Activated CD8-positive, alpha-beta T cell treated with anti-CD3 and anti-CD28 coated beads for 36 hours (primary cell): ENCODE results near the gene ETNK2. TPM values are rescaled to one million over a fixed set of nuclear protein-coding genes. Genes with fewer than 3 reads are reported as not detected.
A peak's percentile ranks its signal among the peaks of the same experiment; 100 is the strongest.

Source experiments
- ATAC-seq: fragments of 200-7000 bp; cut with Tn5 transposase; one replicate; pipeline ENCODE4 v1.10.0; 2021; ENCODE audit warnings: mild to moderate bottlenecking, moderate library complexity
- CTCF ChIA-PET: fragments of 350-600 bp; sonication (Branson Sonifier 250); formaldehyde crosslinking; loops from one replicate; lab custom pipeline; 2021; ENCODE audit warnings: antibody characterized with exemption; lab: Charles Lee
- POLR2A ChIA-PET: fragments of 350-600 bp; sonication (Branson Sonifier 250); formaldehyde crosslinking; loops from one replicate; lab custom pipeline; 2021; ENCODE audit warnings: antibody characterized with exemption; lab: Charles Lee
- DNase-seq: peaks from one replicate; pipeline ENCODE4 v3.0.0-alpha.2; 2020
- H3K27ac Mint-ChIP-seq: one replicate; pipeline ENCODE4 v1.8.0; 2021; ENCODE audit warnings: mild to moderate bottlenecking, mixed read lengths
- H3K27me3 Mint-ChIP-seq: one replicate; pipeline ENCODE4 v1.8.0; 2021; ENCODE audit warnings: mixed read lengths
- H3K36me3 Mint-ChIP-seq: one replicate; pipeline ENCODE4 v1.8.0; 2021; ENCODE audit warnings: low read depth, mixed read lengths
- H3K4me1 Mint-ChIP-seq: one replicate; pipeline ENCODE4 v1.8.0; 2021; ENCODE audit warnings: low read depth, mixed read lengths
- H3K4me3 Mint-ChIP-seq: one replicate; pipeline ENCODE4 v1.8.0; 2021; ENCODE audit warnings: mild to moderate bottlenecking, moderate library complexity, mixed read lengths
- H3K9me3 Mint-ChIP-seq: one replicate; pipeline ENCODE4 v1.8.0; 2021; ENCODE audit warnings: mixed read lengths
- intact Hi-C: fragments of 100-400 bp; cut with micrococcal nuclease; formaldehyde crosslinking; loops from one replicate; pipeline ENCODE4 v1.10.0; 2022
- total RNA-seq, 2 experiments: library from RNA; stranded (reverse); gene quantifications; one replicate each; pipeline ENCODE4 v1.2.3, GENCODE V29; 2021
- TF ChIP-seq, protein P1 (sequence below): fragments of 200-600 bp; IDR thresholded peaks from one replicate; pipeline ENCODE4 v1.8.0; 2022; ENCODE audit warnings: antibody characterized with exemption, mild to moderate bottlenecking

Gene ETNK2, protein sequence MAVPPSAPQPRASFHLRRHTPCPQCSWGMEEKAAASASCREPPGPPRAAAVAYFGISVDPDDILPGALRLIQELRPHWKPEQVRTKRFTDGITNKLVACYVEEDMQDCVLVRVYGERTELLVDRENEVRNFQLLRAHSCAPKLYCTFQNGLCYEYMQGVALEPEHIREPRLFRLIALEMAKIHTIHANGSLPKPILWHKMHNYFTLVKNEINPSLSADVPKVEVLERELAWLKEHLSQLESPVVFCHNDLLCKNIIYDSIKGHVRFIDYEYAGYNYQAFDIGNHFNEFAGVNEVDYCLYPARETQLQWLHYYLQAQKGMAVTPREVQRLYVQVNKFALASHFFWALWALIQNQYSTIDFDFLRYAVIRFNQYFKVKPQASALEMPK
- 1 to 10 TPM; 1.3 to 1.4 TPM for total RNA-seq

DNA sequence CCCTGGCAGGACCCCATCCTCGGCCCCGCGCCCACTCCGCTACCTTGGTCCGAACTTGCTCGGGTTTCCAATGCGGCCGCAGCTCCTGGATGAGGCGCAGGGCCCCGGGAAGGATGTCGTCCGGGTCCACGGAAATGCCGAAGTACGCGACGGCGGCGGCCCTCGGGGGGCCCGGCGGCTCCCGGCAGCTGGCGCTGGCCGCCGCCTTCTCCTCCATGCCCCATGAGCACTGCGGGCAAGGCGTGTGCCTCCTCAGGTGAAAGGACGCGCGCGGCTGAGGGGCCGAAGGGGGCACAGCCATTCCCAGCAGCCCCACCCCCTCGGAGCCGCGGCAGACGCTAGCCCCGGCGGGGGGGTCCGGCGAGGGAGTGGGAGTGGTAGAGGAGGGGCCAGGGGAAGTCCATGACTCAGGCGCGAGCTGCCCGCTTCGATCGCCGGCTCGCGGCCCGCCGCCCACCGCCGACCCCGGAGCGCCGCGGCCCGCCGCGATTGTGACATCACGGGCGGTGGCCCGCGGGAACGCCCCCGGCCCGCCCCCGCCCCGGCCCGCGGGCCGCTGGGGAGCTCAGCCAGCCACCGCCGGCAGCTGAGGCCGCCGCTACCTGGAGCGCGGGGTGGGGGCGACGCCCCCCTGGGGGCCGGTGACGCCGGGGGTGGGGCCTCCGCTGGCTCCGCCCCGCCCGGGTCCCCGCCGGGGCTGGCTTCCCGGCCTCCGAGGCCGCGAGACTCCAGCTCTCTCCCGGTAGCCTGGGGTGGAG, at the start of gene ETNK2:
ETNK2 (minus strand) TSS at position 493 of the 758 bp plus-strand sequence; CDS start at position 301, 192 bp downstream.
- peak; percentile 80 for ATAC-seq
- H3K36me3 Mint-ChIP-seq: no peaks in the 10 kb centered on the region
- intact Hi-C loops: no loop called here
- TF ChIP-seq, protein P1, sequence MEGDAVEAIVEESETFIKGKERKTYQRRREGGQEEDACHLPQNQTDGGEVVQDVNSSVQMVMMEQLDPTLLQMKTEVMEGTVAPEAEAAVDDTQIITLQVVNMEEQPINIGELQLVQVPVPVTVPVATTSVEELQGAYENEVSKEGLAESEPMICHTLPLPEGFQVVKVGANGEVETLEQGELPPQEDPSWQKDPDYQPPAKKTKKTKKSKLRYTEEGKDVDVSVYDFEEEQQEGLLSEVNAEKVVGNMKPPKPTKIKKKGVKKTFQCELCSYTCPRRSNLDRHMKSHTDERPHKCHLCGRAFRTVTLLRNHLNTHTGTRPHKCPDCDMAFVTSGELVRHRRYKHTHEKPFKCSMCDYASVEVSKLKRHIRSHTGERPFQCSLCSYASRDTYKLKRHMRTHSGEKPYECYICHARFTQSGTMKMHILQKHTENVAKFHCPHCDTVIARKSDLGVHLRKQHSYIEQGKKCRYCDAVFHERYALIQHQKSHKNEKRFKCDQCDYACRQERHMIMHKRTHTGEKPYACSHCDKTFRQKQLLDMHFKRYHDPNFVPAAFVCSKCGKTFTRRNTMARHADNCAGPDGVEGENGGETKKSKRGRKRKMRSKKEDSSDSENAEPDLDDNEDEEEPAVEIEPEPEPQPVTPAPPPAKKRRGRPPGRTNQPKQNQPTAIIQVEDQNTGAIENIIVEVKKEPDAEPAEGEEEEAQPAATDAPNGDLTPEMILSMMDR: no peak
- H3K27me3 Mint-ChIP-seq: no peaks in the 10 kb centered on the region
- H3K4me3 Mint-ChIP-seq: peak within 1 kb of the TSS; percentile 67
- no peaks in the 10 kb centered on the region for H3K9me3 Mint-ChIP-seq
- H3K27ac Mint-ChIP-seq: no peak within 1 kb of the TSS
- ChIA-PET CTCF (interaction anchor here (1.3 to 2.8 kb wide), 4 partner anchors 11 to 247 kb away, joined by 6 to 19 read pairs (median 8); no protein-coding TSS in a partner anchor), POLR2A (interaction anchor here (0.8 to 2.0 kb wide), 2 partner anchors 212 to 215 kb away, joined by 3 to 8 read pairs; no protein-coding TSS in a partner anchor)
- H3K4me1 Mint-ChIP-seq: peaks cover 3% of the 10 kb centered on the region
- peak; percentile 57 for DNase-seq

DNA sequence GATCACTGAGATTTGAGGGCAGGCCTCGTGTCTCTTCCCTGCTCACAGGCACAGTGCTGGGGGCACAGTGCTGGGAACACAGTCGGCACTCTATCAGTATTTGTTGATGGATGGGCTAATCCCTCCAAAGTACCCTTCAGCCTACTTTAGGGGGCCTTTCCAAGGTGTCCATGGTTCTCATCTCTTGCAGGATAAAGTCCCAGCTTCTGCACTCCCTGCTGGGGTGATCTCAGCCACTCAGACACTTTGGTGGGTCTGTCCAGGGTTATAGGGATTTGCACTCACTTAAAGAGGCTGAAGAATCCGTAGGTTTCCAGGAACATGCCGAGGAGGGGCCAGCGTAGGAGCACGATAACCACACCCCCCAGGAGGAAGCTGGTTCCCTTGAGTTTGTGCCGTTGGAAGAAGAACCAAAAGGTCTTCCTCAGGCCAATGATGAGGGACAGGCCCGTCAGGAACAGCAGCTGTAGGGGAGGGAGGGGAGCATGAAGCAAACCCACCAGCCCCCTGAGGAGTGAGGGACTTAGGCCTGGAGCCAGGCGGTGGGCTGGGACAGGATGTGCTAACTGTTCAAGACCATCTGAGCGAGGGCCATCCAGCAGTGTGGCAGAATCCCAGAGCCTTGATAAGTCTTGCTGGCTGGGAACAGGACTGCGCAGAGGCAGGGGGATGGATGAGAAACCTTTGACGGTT, 49.6 kb upstream of the ETNK2 start:
- Mint-ChIP-seq H3K27ac (no peak overlapping the region), H3K4me1 (peaks cover 8% of the 10 kb centered on the region), H3K9me3 (no peaks in the 10 kb centered on the region), H3K27me3 (peaks cover 17% of the 10 kb centered on the region), H3K4me3 (no peak overlapping the region), H3K36me3 (no peaks in the 10 kb centered on the region)
- TF ChIP-seq, protein P1: no peak
- CTCF ChIA-PET: interaction anchor here (1.3 to 1.9 kb wide), 2 partner anchors 12 to 39 kb away, joined by 4 to 5 read pairs; partner anchors contain the start of gene GOLT1A
- intact Hi-C loops: no loop called here
- POLR2A ChIA-PET: interaction anchor here (0.7 kb wide), 1 partner anchor 68 kb away, joined by 3 read pairs; no protein-coding TSS in a partner anchor
- DNase-seq (no peak), ATAC-seq (no peak)

DNA sequence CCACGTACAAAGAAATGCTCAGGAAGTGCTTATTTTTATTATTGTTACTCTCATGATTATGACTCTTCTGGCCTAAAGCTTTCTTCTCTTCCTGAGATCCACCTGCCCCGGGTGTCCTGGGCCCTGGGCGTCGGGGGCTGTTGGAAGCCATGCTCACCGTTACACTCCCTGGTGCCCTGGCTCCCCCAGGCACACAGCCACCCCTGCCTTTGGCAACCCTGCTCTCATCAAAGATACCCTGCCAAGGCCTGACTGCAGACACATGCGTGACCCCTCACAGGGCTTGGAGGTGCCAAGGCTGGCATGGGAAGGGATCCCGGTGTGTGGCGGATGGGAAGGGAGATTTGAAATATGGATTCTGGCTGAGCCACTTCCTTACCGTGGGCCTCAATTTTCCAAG, 47.7 kb upstream of the ETNK2 start:
- CTCF ChIA-PET: interaction anchor here (1.6 to 2.0 kb wide), 3 partner anchors 37 to 199 kb away, joined by 5 to 12 read pairs (median 5); no protein-coding TSS in a partner anchor

More for the DNA sequence above, 47.7 kb upstream of the ETNK2 start:
- no peaks in the 10 kb centered on the region for H3K36me3 Mint-ChIP-seq
- intact Hi-C loops: no loop called here
- peaks cover 11% of the 10 kb centered on the region for H3K4me1 Mint-ChIP-seq
- no peak overlapping the region for H3K27ac Mint-ChIP-seq
- ATAC-seq: no peak
- H3K27me3 Mint-ChIP-seq: peaks cover 5% of the 10 kb centered on the region
- DNase-seq: no peak
- no peaks in the 10 kb centered on the region for H3K9me3 Mint-ChIP-seq
- H3K4me3 Mint-ChIP-seq: no peak overlapping the region
- TF ChIP-seq, protein P1: no peak
- POLR2A ChIA-PET: interaction anchor here (1.0 to 1.3 kb wide), 2 partner anchors 10 to 199 kb away, joined by 3 read pairs; no protein-coding TSS in a partner anchor
